ENCODE results near the gene TRAF2.
A peak's percentile ranks its signal among the peaks of the same experiment; 100 is the strongest.

TRAF2 gene

DNA sequence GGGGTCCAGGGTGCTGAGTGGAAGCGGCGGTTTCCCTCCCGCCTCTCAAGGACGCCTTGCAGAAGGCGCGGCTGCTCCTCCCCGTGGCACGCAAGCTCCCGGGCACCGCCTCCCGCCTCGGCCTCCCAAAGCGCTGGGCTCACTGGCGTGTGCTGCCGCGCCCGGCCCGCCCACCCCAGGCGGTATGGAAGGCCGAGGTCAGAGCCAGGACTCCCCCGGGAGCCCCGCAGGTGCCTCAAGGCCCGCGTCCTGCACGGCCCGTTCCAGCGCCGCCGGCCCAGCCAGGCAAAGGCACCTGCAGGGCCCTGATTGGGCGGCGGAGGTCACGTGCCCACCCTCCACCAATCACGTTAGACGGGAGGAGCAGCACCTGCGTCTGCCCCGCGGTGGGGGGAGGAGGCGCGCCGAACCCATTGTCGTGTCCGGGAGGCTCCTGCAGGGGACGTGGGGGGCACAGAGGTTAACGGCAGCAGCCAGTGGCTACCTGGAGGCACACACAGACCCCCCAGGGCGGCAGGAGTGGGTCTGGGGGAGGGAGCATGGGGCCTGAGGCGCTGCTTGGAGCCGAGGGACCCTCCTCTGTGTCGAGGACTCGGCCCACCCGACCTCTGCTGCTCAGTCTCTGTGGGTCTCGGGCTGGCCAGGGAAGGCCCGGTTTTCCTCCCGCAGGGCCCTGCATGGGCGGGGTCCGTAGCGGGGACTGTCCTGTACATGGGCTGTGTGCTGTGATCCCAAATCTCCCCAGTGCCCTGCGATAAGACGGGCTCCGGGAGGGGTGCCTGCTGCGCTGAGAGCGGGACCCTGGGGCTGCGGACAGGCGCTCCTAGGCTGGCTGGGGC, 63.7 kb downstream of the TRAF2 start:
- DNase-seq (ENCODE audit: low read depth in 2 of 2), result peak; percentile 93 to 94

- no peak for DNase-seq (ENCODE audit: low read depth in 2 of 2)
These were observed 64.5 kb downstream of the TRAF2 start for GRCh38 chr9:136950656-136951276.

DNA sequence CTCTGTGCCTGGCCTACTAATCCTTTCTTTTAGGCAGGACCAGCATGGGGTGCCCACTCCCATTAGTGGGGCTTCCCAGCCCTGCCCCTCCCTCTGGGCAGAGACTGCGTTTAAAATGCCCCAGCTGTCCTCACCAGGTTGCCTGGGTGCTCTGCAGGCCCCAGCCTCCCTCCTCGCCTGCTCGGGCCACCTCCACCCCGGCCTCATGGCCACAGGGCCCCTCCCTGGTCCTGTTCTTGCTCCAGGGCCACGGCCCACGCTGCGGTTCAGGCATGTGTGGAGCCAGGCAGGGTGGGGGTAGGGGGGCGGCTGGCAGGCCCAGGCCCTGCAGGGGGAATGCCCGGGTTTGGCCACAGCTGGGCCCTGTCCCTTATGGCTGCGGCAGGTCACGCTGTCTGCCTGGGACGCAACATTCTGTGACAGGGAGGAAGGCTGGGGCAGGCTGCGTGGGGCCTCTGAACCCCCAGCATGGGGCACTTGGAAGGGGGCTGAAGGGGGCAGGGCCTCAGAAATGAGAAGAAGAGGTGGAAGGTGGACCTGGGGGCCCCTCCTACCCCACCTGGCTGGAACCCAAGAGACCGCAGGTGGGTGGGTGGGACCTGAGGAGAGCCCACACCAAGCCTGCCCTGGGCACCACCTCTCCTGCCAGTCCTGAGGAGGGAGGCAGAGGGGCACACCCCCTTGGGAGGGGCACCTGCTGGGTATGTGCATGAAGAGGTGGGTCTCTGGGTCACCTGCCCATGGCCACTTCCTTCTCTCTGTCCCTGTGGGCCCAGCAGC, 65.4 kb downstream of the TRAF2 start, which contains the start of gene LCN12:
Gene LCN12, plus strand, starts transcription at position 733 of the 780 bp plus-strand sequence. CDS start 55 bp downstream, outside the sequence.
- no peak for DNase-seq (ENCODE audit: low read depth in 2 of 2)

DNA sequence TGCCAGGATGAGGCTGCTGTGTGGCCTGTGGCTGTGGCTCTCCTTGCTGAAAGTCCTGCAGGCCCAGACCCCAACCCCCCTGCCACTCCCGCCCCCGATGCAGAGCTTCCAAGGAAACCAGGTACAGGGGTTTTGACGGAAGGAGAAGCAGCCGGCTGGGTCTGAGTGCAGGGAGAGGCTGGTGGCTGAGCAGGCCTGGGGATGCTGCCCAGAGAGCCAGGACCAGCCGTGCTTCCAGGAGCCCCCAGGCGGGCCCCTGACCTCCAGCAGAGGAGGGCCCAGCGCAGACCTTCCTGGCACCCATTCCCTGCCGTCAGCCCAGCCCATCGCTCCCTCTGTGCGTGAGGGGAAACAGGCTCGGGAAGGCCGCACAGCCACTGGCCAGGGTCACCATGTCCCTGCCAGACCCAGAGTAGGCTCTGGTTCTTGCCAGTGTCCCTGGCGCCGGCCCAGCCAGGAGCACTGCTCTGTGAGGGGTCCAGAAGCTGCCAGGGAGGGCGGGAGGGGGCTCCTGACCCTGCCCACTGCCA, 66.1 kb downstream of the TRAF2 start:
- DNase-seq (ENCODE audit: low read depth in 2 of 2), result no peak

DNA sequence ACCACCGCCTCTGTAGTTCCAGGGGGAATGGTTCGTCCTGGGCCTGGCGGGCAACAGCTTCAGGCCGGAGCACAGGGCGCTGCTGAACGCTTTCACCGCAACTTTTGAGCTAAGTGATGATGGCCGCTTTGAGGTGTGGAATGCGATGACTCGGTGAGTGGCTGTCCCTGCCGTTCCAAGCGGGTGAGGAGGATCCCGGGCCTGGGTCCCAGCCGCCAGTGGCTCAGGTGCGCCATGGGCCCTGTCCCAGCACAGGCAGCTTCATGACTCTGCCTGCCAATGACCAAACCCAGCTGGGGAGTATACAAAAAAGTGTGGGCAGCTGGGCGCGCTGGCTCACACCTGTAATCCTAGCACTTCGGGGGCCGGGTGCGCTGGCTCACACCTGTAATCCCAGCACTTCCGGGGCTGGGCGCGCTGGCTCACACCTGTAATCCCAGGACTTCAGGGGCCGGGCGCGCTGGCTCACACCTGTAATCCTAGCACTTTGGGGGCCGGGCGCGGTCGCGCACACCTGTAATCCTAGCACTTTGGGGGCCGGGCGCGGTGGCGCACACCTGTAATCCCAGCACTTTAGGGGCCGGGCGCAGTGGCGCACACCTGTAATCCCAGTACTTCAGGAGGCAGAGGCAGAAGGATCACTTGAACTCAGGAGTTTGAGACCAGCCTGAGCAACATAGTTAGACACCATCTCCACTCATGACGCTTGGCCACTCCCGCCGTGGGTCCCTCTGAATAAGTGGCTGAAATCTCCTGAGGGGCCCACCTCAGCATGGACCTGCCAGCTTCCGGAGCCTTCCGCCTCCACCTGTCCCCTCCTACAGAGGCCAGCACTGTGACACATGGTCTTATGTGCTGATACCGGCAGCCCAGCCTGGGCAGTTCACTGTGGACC, 66.8 kb downstream of the TRAF2 start:
- no peak for DNase-seq (ENCODE audit: low read depth in 2 of 2)

DNA sequence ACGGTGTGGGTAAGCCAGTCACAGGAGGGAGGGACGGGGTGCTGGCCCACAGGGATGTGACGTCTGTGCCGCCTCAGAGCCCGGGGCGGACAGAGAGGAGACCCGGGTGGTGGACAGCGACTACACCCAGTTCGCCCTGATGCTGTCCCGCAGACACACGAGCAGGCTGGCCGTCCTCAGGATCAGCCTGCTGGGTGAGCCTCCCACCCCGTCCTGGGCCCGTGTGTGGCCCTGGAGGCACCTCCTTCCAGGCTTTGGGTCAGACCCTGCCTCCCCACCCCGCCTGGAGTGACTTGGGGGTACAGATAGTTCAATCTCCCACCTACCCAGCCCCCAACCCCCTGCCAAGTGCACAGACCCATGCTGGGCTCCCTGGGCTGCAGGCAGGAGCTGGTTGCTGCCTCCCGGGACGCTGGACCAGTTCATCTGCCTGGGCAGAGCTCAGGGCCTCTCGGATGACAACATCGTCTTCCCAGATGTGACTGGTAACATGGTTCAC, 67.5 kb downstream of the TRAF2 start:
- DNase-seq (ENCODE audit: low read depth in 2 of 2), result no peak

DNA sequence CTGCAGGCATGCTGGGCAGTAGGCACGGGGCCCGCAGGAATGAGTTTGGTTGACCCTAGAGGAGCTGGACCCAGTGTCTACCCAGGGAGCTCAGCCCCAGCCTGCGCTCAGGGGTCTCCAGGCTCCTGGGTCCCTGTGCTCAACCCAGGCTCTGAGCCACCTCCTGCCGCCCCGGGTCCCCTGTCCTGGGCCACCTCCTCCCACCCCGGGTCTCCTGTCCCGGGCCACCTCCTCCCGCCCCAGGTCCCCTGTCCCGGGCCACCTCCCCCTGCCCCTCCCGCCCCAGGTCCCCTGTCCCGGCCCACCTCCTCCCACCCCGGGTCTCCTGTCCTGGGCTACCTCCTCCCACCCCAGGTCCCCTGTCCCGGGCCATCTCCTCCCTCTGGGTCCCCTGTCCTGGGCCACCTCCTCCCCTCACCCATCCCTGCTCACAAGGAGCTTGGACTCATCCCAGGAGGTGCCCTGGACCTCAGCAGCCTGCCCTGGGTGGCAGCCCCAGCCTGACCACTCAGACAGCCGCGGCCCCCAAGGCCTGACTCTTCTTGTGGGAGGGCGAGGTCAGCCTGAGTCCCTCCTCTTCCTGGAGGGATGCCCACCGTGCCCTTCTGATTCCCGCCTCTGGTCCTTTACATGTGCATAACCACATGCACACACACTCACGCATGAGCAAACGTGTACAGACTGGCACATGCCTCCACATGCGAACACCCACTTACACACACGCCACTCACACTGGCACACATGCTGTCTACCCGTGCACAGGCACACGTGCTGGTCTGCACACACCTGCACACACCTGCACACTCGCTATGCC, 68.2 kb downstream of the TRAF2 start:
- DNase-seq (ENCODE audit: low read depth in 2 of 2), result no peak

GRCh38 chr9:136955202-136955942, 69.1 kb downstream of the TRAF2 start:
- no peak for DNase-seq (ENCODE audit: low read depth in 2 of 2)

DNA sequence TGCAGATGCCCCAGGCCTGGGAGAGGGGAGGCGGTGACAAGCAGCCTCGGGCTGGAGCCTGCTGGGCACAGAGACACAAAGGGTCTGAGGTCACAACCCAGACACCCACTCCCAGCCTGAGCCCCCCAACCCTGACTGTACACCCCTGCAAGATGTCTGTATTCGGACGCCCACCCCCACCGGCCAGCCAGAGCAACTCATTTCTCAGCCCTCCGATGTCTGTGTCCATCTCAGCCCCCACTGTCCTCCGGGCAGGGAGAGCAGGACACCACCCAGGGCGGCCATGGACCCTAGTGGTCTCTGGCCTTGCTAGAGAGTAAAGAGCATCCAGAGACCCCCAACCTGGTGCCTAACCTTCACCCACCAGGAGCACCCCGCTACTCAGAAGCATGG, 69.6 kb downstream of the TRAF2 start:
- DNase-seq (ENCODE audit: low read depth in 2 of 2), result no peak

DNA sequence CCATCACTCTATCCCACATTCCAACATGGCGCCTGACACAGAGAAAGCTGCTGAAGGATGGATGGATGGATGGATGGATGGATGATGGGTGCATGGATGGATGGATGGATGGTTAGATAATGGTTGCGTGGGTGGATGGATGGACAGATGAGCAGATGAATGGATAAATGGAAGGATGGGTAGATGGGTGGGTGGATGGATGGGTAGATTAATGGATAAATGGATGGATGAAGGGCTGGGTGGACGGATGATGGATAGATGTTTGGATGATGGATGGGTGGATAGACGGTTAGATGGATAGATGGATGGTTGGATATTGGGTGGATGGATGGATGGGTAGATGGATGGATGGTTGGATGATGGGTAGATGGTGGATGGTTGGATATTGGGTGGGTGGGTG, 70.3 kb downstream of the TRAF2 start:
- no peak for DNase-seq (ENCODE audit: low read depth in 2 of 2)

DNA sequence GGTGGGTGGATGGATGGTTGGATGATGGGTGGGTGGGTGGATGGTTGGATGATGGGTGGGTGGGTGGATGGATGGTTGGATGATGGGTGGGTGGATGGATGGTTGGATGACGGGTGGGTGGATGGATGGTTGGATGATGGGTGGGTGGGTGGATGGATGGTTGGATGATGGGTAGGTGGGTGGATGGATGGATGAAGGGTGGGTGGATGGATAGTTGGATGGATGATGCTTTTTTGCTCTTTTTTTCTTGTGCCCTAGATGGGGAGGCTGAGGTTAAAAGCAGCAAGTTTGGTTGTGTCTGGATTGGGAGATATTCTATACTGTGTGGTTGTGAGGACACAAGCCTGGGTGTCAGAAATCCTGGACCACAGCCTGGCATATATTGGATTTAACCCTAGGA, 71.1 kb downstream of the TRAF2 start:
- no peak for DNase-seq (ENCODE audit: low read depth in 2 of 2)

GRCh38 chr9:136957901-136958300, 71.6 kb downstream of the TRAF2 start:
- no peak for DNase-seq (ENCODE audit: low read depth in 2 of 2)

GRCh38 chr9:136958473-136958872, 72.2 kb downstream of the TRAF2 start:
- no peak for DNase-seq (ENCODE audit: low read depth in 2 of 2)

DNA sequence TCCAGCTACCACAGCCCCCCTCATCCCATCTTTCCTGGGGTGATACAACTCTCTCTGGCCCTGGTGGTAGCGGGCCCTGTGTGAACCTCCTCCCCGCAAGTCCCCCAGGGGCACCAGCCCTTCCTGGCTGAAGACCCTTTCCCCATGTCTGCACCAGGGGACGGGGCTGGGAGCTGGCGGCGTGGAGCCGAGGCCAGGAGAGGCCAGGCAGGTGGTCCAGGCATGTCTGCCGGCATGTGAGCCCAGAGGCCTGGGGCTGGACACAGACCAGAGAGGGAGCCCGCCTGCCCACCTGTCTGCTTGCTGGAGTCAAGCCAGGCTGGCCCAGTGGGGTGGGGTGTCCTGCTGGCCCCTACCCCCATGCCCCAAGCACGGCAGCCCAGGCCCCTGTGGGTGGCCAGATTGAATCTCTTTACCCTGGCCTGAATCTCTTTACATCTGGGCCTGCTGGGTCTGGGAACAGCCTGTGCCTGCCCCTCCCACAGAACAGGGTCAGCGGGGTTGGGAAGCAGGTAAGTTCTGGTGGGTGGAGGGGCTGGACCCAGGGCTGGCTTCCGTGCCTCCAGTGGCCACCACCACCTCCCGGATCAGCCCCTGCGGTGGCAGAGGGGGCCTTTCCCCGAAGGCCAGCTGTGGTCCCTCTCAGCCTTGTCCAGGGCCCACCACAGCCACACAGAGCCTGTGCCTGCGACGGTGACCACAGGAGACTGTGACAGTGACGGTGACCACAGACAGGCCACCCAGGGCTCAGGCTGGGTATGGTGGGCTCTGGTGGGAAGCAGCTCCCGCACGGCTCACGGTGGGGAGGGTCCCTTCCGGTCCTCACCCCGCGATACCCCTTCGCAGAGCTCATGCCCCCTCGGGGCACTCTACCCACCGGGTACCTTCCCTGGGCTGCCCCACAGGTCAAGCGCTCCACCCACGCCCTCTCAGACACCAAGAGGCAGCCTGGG, 72.9 kb downstream of the TRAF2 start:
- no peak for DNase-seq (ENCODE audit: low read depth in 2 of 2)

GRCh38 chr9:136960212-136960937, 74.1 kb downstream of the TRAF2 start:
- no peak for DNase-seq (ENCODE audit: low read depth in 2 of 2)

DNA sequence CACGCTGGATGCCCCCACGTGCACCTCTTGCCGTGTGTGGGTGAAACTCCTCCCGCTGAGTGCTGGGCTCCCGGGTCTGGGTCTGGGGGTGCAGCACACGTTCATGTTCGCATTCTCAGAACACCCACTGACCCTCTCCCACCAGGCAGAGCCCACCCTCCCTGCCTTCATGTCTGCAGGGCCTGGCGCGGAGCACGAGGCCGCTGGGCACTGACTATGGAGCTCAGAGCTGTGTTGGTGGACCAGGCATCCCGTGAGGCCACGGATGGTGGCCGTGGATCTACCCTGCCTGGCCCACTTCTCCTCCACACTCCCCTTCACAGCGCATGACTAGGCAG, 74.6 kb downstream of the TRAF2 start:
- DNase-seq (ENCODE audit: low read depth in 2 of 2), result no peak

DNA sequence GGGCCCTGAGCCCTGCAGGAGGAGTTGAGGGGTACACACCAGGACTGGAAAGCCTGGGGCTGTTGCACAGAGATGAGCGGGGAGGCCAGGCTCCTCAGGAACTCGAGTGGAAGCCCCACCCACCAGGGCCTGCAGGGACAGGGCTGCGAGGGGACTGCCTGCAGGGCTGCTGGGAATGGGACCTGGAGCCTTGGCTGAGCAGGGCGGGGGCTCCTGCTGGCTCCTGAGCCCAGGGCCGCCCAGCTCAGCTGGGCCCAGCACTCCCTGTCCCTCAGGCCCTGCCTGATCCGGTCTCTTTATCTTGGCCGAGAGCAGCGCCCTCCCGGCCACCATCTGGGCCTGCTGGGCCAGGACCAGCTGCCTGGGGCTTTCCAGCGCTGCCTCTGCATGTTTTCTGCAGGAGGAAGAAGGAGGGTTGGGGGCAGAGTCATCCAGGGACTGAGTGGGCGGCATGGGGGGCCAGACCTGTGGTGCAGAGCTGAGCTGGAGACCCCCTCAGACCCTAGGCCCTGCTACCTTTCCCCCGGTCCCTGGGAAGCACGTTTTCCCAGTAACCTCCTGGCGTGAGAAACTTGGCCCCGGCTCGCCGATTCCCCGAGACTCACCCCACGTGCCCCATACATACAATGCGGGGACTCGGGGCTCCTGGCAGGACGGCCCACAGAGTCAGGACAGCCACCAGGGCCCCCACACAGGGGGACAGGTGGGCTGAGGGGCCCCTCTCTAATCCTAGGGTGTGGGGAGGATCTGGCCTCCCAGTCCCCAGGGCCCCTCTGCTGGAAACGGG, 75.2 kb downstream of the TRAF2 start:
- DNase-seq (ENCODE audit: low read depth in 2 of 2), result no peak

All from activated CD8-positive, alpha-beta memory T cell treated with anti-CD3 and anti-CD28 coated beads for 4 hours (primary cell).